Transverse colon (tissue), 3 donors: ENCODE measurements around the gene FAM47E.

Experiments used
- POLR2A ChIP-seq: fragments of 450-650 bp; IDR thresholded peaks from one replicate; pipeline ENCODE4 v1.6.1; 2016; ENCODE audit warnings: antibody characterized with exemption, mild to moderate bottlenecking, moderate library complexity
- TF ChIP-seq, protein P1 (sequence below), 5 experiments: fragments of 200-600 bp in 3 of 5; fragments of 450-650 bp in 2 of 5; sonication (generic) in 3 of 5; IDR thresholded peaks; 1 replicate in 2 of 5; 2 replicates in 3 of 5; pipeline ENCODE4 v1.5.1; 2016 to 2017; ENCODE audit warnings: antibody characterized with exemption in 5 of 5, inconsistent platforms in 3 of 5, mild to moderate bottlenecking in 2 of 5, moderate library complexity in 1 of 5

GRCh38 chr4:76272582-76272981 lies 21.1 kb downstream of the FAM47E start:
- TF ChIP-seq POLR2A, result no peak
- TF ChIP-seq, protein P1, sequence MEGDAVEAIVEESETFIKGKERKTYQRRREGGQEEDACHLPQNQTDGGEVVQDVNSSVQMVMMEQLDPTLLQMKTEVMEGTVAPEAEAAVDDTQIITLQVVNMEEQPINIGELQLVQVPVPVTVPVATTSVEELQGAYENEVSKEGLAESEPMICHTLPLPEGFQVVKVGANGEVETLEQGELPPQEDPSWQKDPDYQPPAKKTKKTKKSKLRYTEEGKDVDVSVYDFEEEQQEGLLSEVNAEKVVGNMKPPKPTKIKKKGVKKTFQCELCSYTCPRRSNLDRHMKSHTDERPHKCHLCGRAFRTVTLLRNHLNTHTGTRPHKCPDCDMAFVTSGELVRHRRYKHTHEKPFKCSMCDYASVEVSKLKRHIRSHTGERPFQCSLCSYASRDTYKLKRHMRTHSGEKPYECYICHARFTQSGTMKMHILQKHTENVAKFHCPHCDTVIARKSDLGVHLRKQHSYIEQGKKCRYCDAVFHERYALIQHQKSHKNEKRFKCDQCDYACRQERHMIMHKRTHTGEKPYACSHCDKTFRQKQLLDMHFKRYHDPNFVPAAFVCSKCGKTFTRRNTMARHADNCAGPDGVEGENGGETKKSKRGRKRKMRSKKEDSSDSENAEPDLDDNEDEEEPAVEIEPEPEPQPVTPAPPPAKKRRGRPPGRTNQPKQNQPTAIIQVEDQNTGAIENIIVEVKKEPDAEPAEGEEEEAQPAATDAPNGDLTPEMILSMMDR (IDR thresholded peaks at IDR 0.05), result no peak
